HPDE6-E6E7 (cell line): Measurements from ENCODE around the gene RNF141.

Experiments used
- DNase-seq: peaks from one replicate; pipeline ENCODE4 v3.0.0; 2011; ENCODE audit warnings: missing footprints; ENCODE audit errors: extremely low spot score

The RNF141 gene, protein sequence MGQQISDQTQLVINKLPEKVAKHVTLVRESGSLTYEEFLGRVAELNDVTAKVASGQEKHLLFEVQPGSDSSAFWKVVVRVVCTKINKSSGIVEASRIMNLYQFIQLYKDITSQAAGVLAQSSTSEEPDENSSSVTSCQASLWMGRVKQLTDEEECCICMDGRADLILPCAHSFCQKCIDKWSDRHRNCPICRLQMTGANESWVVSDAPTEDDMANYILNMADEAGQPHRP

DNA sequence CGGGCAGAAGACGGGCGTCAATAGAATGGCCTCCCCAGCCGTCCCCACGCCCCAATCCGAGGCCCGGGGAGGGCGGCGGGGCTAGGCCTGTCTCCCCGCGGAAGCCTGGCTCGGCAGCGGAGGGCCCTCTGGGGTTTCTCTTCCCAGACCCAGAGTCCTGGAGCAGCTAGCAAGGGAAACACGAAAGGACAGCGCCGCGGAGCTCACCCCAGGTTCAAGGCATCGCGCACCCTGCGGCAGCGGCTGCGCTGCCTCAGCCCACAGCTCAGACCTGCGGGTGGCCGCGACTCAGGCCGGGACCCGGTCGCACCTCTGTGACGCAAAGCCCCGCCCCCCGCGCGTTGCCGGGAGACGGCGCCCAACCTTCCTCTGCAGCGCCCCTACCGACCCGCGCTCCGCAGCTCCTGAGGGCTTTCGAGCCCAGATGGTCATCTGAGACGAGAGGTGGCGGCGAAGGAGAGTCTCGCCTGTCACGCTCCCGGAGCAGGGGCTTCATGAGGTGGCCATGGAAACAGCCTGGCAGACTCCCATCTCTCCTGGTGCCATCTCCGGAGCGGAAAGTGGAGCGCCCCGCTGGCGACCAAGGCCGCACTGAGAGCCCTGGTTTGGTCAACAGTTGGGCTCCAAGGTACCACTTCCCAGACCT is at the start of gene RNF141:
RNF141 (minus strand) TSS at position 273 of the 646 bp plus-strand sequence. CDS start 7,029 bp downstream, outside the sequence.
- DNase-seq, result peak; percentile 86

DNA sequence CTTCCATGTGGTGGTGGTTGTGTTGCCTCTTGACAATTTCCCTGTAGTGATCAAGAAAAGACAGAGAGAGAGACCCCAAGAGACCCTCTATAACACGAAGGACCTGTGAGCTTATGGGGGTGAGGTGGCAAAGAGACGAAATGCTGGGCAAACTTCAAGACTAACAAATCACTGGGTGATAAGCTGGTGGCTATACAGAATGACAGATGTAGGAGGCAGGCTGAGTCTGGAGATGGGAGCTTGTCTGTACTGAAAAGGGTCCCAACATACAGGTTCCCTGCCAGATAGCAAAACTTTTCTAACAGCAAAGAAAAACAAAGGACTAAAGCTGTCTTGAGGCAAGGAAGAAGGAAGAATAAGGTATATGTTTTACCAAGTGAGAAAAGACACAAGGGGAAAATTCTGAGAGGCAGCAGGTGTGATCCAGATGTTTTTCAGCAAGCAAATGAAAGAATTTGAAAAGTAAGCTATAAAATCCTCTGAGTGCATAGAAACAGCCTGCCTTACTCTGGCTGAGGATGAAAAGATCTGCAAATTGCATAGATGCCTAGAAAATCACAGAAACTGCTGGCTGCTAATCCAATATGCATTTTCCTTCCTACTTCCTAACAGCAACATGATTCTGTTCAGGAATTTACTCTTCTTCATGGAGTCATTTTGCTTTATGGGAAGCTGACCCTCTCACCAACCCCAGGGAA is 49.4 kb upstream of the RNF141 start:
- no peak for DNase-seq

DNA sequence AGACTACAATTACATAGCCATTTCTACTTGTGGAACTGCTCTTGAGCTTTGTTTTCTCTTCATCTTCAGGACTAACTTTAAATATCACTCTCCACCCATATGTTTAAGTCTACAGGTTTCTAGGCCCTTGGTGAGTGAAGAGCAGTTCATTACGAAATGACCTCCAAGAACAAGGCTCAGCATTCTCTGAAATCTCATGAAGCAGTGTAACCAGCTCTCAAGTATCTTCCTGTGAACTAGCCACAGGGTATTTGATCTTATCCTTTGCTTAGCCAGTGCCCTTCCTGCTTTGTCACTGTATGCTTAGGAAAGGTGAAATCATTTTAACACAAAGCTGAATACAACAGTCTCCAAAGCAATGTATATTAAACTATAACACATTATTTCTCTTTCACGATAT is 47.9 kb upstream of the RNF141 start:
- no peak for DNase-seq

GRCh38 chr11:10587995-10588394 is 47.0 kb upstream of the RNF141 start:
- no peak for DNase-seq

DNA sequence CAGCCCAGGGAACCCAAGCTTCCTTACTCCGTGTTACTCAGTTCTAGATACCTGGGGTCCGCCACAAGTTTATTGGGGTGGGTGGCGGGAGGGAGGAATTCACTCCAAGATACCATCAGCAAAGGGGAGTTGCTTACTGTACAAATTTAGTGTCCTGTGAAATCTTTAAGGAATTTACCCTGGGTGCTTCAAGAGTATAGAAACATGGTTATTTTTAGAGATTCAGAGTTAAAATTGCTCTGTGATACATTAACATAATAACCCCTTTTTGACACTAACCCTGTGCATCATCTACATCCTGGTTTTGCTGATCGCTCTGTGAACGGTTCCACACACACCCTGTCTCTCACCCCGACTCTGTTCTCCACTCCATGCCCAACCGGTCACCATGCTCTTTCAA is 46.4 kb upstream of the RNF141 start:
- DNase-seq, result no peak

GRCh38 chr11:10584071-10584501 is 43.1 kb upstream of the RNF141 start:
- no peak for DNase-seq

DNA sequence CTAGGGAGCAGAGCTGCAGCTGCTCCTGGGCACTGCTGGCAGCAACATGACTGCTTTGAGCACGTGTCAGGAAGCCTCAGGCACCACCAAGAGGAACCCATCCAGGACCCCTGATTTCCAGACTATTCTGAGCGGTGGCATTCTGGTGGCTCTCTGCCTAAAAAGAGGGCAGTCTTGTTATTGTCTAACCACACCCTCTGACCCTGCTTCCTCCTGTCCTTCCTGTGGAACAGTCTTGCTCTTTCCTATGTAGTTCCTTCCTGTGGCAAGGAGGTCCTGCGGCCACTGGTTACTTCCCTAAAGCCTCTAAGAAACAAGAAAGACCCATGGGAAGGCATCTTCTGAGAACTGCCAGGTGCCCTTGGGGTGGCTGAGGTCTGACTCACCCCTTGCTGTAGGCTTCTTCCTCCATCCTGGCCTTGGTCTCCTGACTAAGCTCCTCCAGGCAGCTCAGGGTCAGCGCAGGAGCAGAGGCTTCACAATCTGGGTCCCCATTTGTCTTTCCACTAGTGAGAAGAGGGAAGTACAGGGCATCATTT is 40.6 kb upstream of the RNF141 start:
- DNase-seq, result peak; percentile 56

DNA sequence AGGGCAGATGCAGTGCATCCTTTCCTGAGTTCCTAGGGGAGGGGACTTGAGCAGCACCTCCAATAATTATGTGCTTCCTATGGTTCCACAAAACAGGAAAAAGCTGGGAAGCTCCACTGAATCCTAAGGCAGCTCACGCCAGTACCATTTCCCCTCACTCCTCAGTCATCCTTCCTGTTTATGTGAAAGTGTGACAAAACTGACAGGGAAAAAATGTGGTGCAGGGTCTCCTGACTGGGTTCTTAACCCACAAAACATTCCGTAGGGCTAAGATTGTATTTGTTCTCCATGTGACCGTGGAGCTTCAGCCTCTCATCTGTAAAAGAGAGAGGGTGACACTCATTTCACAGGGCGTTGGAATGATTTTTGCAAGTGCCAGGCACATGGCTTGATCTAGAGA is 39.6 kb upstream of the RNF141 start:
- no peak for DNase-seq

DNA sequence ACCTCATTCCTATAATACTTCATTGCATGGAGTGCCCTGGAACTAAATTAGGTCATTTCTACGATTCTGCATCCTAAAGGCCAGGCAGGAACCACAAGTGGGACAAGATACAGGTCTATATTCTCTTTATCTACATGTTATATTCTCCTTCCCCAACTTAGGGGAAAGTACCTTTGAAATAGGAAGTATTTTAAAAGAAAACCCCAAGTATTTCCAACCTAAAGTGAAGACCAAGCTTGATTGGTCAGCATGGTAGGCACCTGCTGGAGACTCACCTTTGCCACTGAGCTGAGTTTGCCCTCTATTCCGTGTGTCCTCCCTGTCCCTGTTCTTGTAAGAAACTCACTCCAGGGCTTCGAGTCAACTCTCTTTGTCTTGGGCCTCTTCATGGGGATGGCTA is 38.7 kb upstream of the RNF141 start:
- no peak for DNase-seq

GRCh38 chr11:10576035-10576398 is 35.0 kb upstream of the RNF141 start:
- DNase-seq, result no peak

DNA sequence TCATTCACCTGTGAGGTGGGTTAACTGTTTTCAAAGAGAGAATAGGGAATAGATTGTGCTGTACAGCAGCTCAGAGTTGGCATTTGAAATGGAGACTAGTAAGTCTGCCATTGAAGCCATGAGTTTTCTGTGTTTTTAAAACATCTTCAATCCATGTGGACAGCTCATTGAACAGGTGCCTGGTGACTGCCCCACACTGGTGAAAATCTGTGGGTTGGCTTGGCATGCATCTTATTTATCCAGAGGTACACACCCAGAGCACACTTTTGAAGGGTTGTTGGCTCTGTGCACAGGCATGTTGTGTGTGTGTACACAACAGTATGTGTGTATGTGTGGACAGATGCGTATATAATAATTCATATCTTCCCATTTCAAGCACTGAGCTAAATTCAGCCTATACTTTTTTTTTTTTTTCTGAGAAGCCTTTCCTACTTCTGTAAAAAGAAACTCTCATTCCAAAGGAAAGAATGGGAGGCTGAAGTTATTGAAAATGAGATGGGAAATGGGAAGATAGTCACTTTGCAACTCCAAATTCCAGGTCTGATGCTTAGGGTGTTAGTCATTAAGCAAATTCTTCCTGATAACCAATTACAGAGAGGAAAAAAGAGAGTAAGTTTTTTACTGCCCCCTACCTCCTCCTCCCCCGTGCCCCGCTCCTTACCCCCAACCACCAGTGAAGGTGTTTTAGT is 34.5 kb upstream of the RNF141 start:
- no peak for DNase-seq

DNA sequence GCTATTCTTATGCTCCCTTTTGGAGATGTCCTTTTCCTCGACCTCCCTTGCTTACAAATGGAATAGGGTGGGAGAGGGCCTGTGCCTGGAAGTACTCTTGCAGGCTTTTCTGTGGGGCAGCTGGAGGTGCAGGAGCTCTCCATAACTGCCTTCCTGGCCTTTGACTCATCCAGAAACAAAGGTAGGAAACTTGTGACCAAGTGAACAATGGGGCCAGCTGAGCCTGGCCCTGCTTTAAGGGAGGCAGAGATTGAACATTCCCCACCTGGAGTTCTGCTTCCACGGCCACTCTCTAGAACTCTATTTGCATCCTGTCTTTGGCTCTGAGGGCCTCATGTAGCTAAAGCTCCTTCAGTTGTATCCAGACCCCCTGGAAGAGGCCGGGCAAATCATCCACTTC is 32.6 kb upstream of the RNF141 start:
- no peak for DNase-seq

DNA sequence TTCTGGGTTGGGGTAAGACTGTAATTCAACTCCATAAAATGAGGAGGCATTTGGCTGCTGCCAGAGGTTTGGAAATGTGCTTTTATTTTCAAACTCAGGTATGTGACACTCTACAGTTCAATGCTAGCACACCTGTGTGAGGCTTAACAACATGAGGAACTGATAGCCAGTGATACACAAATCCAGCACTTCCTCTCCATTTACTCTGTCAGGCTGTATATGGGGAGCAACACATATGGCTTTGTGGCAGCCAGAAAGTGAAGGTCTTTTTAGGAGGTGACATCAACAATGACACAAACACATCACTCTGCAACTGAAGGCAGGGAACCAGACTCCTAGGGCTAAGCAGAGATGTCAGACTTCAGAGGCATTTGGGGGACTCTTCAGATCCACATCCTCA is 32.0 kb upstream of the RNF141 start:
- DNase-seq, result no peak

GRCh38 chr11:10572533-10572932 is 31.5 kb upstream of the RNF141 start:
- DNase-seq, result no peak

DNA sequence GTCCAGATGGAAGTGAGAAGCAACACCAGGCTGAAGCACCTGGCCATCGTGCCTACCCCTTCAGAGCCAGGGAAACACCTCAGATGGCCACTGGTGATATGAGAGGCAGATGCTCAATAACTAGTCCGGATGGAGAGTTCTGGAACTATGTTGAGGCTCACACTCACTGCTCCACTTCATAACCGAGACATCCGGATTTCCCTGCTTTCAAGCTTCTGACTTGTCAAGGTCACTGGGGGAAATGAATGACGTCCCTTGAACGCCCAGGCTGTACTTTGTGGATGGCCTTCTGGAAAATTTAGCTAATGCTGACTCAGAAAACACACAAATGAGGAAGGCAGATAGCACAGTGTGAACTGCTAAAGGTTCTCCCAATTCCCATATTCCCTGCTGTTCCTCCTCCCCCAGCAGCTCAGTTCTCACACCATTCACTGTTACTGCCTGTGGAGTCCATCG is 27.5 kb upstream of the RNF141 start, which contains the start of gene LYVE1:
LYVE1 (minus strand) TSS at position 180 of the 456 bp plus-strand sequence; CDS start at position 47, 133 bp downstream.
- DNase-seq, result no peak

DNA sequence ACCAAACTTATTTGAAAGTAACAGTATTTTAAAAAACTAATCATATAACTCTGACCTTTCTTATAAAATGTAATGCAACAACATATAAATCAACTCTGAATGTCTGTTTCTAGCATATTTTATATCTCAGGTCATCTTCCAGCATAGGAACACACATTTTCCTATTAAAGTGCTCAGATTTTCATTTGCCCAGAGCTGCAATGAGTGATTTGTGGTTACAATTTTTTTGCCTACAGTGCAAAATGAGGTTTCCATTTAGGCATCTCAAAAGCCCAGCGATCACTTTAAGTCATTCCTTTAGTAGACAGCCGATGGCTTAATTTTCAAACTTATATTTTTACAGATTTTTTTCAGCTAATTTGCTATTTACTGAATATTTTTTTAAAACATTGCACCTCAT is 26.5 kb upstream of the RNF141 start:
- no peak for DNase-seq

DNA sequence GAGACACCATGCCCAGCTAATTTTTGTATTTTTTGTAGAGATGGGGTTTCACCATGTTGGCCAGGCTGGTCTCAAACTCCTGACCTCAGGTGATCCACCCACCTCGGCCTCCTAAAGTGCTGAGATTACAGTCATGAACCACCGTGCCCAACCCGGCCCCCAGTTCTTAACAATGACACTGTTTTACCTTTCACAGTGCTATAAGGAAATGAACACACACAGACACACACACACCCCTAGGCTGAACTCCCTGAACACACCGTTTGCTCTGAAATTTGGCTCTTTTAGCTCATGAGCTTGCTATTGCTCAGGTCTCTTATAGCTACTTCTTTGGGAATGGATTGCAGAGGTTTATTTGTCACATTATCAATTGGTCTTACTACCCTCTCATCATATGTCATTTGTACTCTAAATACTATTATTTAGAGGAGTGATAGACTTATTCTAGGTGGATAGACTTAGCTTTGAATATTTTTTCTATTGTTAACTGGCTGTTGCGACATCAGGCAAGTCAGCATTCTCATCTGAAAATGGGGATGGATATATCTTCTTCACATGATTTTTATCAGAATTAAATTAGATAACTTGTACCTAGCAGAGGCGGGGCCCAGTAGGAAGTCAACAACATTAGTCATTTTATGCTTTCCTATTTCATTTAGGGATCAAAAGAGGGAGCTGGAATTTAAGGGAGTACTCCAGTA is 25.4 kb upstream of the RNF141 start:
- no peak for DNase-seq

GRCh38 chr11:10565493-10565892 is 24.5 kb upstream of the RNF141 start:
- no peak for DNase-seq

DNA sequence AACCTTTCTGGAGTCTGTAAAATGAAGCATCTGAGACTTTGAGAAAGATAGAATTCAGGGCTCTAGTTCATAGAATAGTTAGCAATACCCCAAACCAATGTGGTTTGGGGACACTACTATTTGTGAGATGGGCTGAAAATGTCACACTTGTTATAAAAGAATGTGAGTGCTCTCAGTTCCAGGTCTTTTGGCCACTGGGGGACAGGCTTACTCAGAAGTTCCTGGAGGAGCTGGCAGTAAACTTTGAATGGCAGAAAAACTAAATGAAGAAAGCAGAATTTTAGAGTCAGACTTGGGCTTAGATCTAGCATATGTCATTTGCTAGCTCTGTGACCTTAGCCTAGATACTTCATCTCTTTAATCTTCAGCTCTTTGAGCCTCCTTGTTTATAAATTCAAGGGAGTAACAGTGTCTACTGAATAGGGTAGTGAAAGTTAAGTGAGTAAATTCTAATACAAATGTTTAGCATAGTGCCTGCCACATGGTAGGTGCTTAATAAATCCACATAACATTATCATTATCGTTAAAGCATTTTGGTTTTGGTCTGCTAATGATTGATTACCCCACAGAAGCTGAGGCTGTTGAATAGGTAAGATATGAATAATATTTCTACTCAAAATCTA is 23.8 kb upstream of the RNF141 start:
- no peak for DNase-seq

DNA sequence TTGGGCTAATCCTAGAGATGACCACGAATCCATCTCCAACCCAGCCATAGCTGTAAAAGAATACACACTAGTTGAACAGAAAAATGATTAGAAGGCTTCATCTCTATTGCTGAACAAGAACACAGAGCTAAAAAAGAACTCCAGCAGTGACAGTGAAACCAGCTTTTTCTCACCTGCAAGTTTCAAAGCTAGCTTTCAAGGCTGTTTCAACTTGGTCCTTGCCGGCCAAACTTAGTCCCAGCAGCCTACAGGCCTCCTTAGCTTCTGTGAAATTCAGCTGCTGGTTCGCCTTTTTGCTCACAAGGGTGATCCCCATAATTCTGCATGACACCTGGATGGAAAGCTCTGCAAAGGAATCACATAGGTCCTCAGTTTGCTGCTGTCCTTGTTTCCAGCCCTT is 23.0 kb upstream of the RNF141 start:
- DNase-seq, result no peak

GRCh38 chr11:10561947-10562346 is 21.0 kb upstream of the RNF141 start:
- DNase-seq, result no peak
